Endothelial cell (in vitro differentiated cells): ENCODE measurements around the gene DNAJC3. TPM values are rescaled to one million over a fixed set of nuclear protein-coding genes. Genes with fewer than 3 reads are reported as not detected.
"Not testable (repeated sequence)": the region's sequence is repeated elsewhere in the genome, so short reads cannot be mapped to it uniquely, and the experiment has no call there.

Experiments
- DNase-seq: peaks from one replicate; pipeline ENCODE4 v3.0.0; 2021; ENCODE audit warnings: low spot score
- H3K27ac Mint-ChIP-seq: one replicate; pipeline ENCODE4 v1.8.0; 2021; ENCODE audit warnings: mixed read lengths, inconsistent platforms; ENCODE audit not compliant: unreplicated experiment
- H3K27me3 Mint-ChIP-seq: one replicate; pipeline ENCODE4 v1.8.0; 2021; ENCODE audit warnings: mild to moderate bottlenecking, moderate library complexity, mixed read lengths, inconsistent platforms; ENCODE audit not compliant: unreplicated experiment
- H3K36me3 Mint-ChIP-seq: one replicate; pipeline ENCODE4 v1.8.0; 2021; ENCODE audit warnings: mild to moderate bottlenecking, low read depth, mixed read lengths, inconsistent platforms; ENCODE audit not compliant: unreplicated experiment
- H3K4me1 Mint-ChIP-seq: one replicate; pipeline ENCODE4 v1.8.0; 2021; ENCODE audit warnings: mild to moderate bottlenecking, mixed read lengths, inconsistent platforms; ENCODE audit not compliant: unreplicated experiment
- H3K4me3 Mint-ChIP-seq: one replicate; pipeline ENCODE4 v1.8.0; 2021; ENCODE audit warnings: mild to moderate bottlenecking, mixed read lengths, inconsistent platforms; ENCODE audit not compliant: unreplicated experiment
- H3K9me3 Mint-ChIP-seq: one replicate; pipeline ENCODE4 v1.8.0; 2021; ENCODE audit warnings: mixed read lengths, inconsistent platforms; ENCODE audit not compliant: unreplicated experiment
- total RNA-seq: library from RNA; stranded (reverse); fragmentation: NEBNext Ultra II Directional; extraction: Animal tissue kit (Norgen Biotek cat#: 25700); gene quantifications from one replicate; pipeline ENCODE4 v1.2.1, GENCODE V29; 2021; ENCODE audit not compliant: unreplicated experiment
- TF ChIP-seq, protein P1 (sequence below): fragments of 200-600 bp; sonication (generic); IDR thresholded peaks from one replicate; pipeline ENCODE4 v1.5.0; 2021; ENCODE audit warnings: antibody characterized with exemption; ENCODE audit not compliant: unreplicated experiment

Gene DNAJC3
- total RNA-seq, 1 donor from 2014 or later, result 50.3 TPM

DNA sequence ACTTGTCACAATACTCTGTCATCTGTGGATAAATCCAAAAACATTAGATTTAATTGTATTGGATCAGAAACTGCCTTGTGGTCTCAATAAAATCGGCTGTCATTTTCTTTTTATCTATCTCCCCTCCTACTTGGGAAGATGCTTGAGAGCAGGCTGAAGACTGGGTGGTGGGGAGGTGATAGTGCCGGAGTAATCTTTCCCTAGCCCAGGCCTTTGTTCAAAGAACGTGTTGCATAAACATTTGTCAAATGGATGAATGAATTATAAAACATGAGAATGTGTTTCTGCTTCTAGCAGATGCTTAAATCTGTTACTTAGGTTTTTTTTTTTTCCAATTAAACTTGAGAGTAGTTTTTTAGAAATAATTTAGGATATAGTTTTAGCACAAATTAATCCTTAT, 49.9 kb downstream of the DNAJC3 start:
- no peaks in the 10 kb centered on the region for H3K9me3 Mint-ChIP-seq
- DNase-seq, result no peak
- no peak overlapping the region for H3K4me3 Mint-ChIP-seq
- no peak overlapping the region for H3K27ac Mint-ChIP-seq
- H3K27me3 Mint-ChIP-seq, result peaks cover under 1% of the 10 kb centered on the region
- H3K36me3 Mint-ChIP-seq, result peaks cover 29% of the 10 kb centered on the region
- no peaks in the 10 kb centered on the region for H3K4me1 Mint-ChIP-seq
- TF ChIP-seq, protein P1, sequence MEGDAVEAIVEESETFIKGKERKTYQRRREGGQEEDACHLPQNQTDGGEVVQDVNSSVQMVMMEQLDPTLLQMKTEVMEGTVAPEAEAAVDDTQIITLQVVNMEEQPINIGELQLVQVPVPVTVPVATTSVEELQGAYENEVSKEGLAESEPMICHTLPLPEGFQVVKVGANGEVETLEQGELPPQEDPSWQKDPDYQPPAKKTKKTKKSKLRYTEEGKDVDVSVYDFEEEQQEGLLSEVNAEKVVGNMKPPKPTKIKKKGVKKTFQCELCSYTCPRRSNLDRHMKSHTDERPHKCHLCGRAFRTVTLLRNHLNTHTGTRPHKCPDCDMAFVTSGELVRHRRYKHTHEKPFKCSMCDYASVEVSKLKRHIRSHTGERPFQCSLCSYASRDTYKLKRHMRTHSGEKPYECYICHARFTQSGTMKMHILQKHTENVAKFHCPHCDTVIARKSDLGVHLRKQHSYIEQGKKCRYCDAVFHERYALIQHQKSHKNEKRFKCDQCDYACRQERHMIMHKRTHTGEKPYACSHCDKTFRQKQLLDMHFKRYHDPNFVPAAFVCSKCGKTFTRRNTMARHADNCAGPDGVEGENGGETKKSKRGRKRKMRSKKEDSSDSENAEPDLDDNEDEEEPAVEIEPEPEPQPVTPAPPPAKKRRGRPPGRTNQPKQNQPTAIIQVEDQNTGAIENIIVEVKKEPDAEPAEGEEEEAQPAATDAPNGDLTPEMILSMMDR, result no peak

DNA sequence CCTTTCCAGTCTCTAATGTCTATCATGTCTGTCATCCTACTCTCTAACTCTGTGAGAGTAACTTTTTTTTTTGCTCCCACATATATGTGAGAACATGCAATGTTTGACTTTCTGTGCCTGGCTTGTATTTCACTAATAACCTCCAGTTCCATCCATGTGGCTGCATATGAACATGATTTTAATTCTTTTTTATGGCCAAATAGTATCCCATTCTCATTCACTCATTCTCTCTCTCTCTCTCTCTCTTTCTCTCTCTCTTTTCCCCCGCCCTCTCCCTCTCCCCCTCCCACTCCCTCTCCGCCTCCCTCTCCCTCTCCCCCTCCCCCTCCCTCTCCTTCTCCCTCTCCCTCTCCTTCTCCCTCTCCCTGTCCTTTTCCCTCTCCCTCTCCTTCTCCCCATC, 52.0 kb downstream of the DNAJC3 start:
- H3K27me3 Mint-ChIP-seq, result peaks cover 1% of the 10 kb centered on the region
- H3K4me3 Mint-ChIP-seq, result no peak overlapping the region
- no peak for DNase-seq
- no peaks in the 10 kb centered on the region for H3K4me1 Mint-ChIP-seq
- H3K36me3 Mint-ChIP-seq, result peaks cover 42% of the 10 kb centered on the region
- H3K9me3 Mint-ChIP-seq, result no peaks in the 10 kb centered on the region
- TF ChIP-seq, protein P1, result no peak
- H3K27ac Mint-ChIP-seq, result no peak overlapping the region

DNA sequence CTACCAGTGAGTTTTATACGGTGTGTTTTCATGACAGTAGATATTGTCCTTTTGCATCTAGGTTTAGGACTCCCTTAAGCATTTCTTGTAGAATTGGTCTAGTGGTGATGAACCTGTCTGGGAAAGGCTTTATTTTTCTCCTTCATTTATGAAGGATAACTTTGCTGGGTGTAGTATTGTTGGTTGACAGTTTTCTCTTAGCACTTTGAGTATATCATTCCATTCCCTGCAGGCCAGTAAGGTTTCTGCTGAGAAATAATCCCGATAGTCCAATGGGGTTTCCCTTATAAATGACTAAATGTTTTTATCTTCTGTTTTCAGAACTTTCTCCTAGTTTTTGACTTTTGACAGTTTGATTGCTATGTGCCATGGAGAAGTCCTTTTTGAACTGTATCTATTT, 57.2 kb downstream of the DNAJC3 start:
- H3K36me3 Mint-ChIP-seq, result peaks cover 36% of the 10 kb centered on the region
- peaks cover 1% of the 10 kb centered on the region for H3K27me3 Mint-ChIP-seq

DNA sequence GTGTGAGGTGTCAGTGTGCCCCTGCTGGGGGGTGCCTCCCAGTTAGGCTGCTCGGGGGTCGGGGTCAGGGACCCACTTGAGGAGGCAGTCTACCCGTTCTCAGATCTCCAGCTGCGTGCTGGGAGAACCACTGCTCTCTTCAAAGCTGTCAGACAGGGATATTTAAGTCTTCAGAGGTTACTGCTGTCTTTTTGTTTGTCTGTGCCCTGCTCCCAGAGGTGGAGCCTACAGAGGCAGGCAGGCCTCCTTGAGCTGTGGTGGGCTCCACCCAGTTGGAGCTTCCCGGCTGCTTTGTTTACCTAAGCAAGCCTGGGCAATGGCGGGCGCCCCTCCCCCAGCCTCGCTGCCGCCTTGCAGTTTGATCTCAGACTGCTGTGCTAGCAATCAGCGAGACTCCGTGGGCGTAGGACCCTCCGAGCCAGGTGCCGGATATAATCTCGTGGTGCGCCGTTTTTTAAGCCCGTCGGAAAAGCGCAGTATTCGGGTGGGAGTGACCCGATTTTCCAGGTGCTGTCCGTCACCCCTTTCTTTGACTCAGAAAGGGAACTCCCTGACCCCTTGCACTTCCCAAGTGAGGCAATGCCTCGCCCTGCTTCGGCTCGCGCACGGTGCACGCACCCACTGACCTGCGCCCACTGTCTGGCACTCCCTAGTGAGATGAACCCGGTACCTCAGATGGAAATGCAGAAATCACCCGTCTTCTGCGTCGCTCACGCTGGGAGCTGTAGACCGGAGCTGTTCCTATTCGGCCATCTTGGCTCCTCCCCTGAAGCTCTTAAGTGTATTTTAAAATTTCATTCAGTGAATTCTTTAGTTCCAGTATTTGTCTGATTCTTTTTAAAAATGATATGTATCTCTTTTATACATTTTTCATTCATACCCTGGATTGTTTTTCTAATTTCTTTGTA, 63.4 kb downstream of the DNAJC3 start:
- H3K36me3 Mint-ChIP-seq, H3K4me3 Mint-ChIP-seq, DNase-seq, H3K27me3 Mint-ChIP-seq, H3K9me3 Mint-ChIP-seq: not testable (repeated sequence)
- H3K4me1 Mint-ChIP-seq, result peaks cover 13% of the 10 kb centered on the region
- peak overlapping the region; percentile 22 for H3K27ac Mint-ChIP-seq

More for the DNA sequence above, 57.2 kb downstream of the DNAJC3 start:
- Mint-ChIP-seq H3K9me3 (no peaks in the 10 kb centered on the region), H3K27ac (no peak overlapping the region), H3K4me3 (no peak overlapping the region), H3K4me1 (no peaks in the 10 kb centered on the region)
- no peak for DNase-seq
- TF ChIP-seq, protein P1, result no peak

DNA sequence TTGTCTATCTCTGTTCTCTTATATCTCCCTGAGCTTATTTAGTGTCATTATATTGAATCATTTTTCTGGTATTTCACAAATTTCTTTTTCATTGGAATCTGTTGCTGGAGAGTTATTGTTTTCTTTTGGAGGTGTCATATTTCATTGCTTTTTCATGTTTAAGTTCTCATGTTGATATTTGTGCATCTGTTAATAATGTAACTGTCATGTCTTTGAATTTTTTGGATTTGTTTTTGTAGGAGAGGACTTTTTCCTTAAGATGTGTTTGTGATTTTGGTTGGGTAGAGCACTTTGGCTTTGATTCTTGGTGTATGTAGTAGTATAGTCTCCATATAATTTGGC, 64.0 kb downstream of the DNAJC3 start:
- TF ChIP-seq, protein P1, result no peak
- peaks cover 9% of the 10 kb centered on the region for H3K36me3 Mint-ChIP-seq
- peaks cover 13% of the 10 kb centered on the region for H3K4me1 Mint-ChIP-seq
- H3K27ac Mint-ChIP-seq, result peak overlapping the region; percentile 22
- no peak for DNase-seq
- peaks cover 6% of the 10 kb centered on the region for H3K27me3 Mint-ChIP-seq
- peak overlapping the region; percentile 68 for H3K4me3 Mint-ChIP-seq
- no peaks in the 10 kb centered on the region for H3K9me3 Mint-ChIP-seq
